Heart left ventricle (tissue), 16 donors: Measurements from ENCODE around the gene NOC3L. TPM values are rescaled to one million over a fixed set of nuclear protein-coding genes. Genes with fewer than 3 reads are reported as not detected.

ENCODE experiments used
- ATAC-seq, 4 donors: fragments of 200-7000 bp; cut with Tn5 transposase; one replicate each; pipeline ENCODE4 v1.9.1; 2020 to 2022; ENCODE audit warnings: moderate library complexity in 4 of 4, mild to moderate bottlenecking in 3 of 4, moderate number of reproducible peaks in 1 of 4
- DNase-seq, 5 donors: peaks; one replicate each; pipeline ENCODE4 v3.0.0-alpha.2; 2020
- H3K27ac ChIP-seq, 12 donors: fragments of 200-600 bp; sonication (generic) in 4 of 12; one replicate each; pipeline versions ENCODE4 v1.5.0 to v1.8.0; 2016 to 2022; ENCODE audit warnings: mild to moderate bottlenecking in 2 of 12
- H3K27me3 ChIP-seq, 9 donors: fragments of 200-600 bp; sonication (generic) in 2 of 9; one replicate each; pipeline versions ENCODE4 v1.5.1 to v1.8.0; 2016 to 2022; ENCODE audit warnings: mild to moderate bottlenecking in 3 of 9
- H3K36me3 ChIP-seq, 9 donors: fragments of 200-600 bp; sonication (generic) in 2 of 9; one replicate each; pipeline versions ENCODE4 v1.5.0 to v1.8.0; 2018 to 2022; ENCODE audit warnings: mild to moderate bottlenecking in 2 of 9
- H3K4me1 ChIP-seq, 12 donors: fragments of 200-600 bp; sonication (generic) in 4 of 12; one replicate each; pipeline versions ENCODE4 v1.5.0 to v1.8.0; 2016 to 2022; ENCODE audit warnings: mild to moderate bottlenecking in 3 of 12
- H3K4me3 ChIP-seq, 12 donors: fragments of 200-600 bp; sonication (generic) in 4 of 12; one replicate each; pipeline versions ENCODE4 v1.5.0 to v1.8.0; 2017 to 2022; ENCODE audit warnings: mild to moderate bottlenecking in 9 of 12, moderate library complexity in 4 of 12
- H3K9me3 ChIP-seq, 12 donors: fragments of 200-600 bp; sonication (generic) in 4 of 12; one replicate each; pipeline versions ENCODE4 v1.5.0 to v1.8.0; 2016 to 2022; ENCODE audit warnings: mild to moderate bottlenecking in 1 of 12
- CTCF ChIP-seq, 12 donors: fragments of 200-600 bp; sonication (generic) in 4 of 12; IDR thresholded peaks; one replicate each; pipeline versions ENCODE4 v1.5.0 to v1.8.0; 2018 to 2022; ENCODE audit warnings: antibody characterized with exemption in 12 of 12, mild to moderate bottlenecking in 5 of 12
- POLR2A ChIP-seq, 2 donors: fragments of 450-650 bp; IDR thresholded peaks; one replicate each; pipeline ENCODE4 v1.6.1; 2017; ENCODE audit warnings: antibody characterized with exemption in 2 of 2, mild to moderate bottlenecking in 2 of 2, moderate library complexity in 2 of 2
- WGBS, 4 donors: extraction: QIAGEN DNeasy Blood & Tissue Kit in 2 of 4; methylation state at CpG; one replicate each; pipeline versions ENCODE4 v1.1.5 to v1.1.7; 2013 to 2018; 5-methylcytosine and 5-hydroxymethylcytosine counted together
- intact Hi-C, 10 donors: fragments of 100-400 bp; cut with DNase I; formaldehyde crosslinking; loops; one replicate each; pipeline versions ENCODE4 v1.11.1 to v1.14.2; 2022
- polyA plus RNA-seq, 2 donors: library from polyadenylated mRNA; stranded (reverse); fragments of 200-250 nt; gene quantifications; one replicate each; pipeline ENCODE4 v1.2.3, GENCODE V29; 2013
- total RNA-seq, 9 donors: library from RNA; depleted of rRNA in 2 of 9; stranded (reverse); fragments of >200 nt in 2 of 9; fragmentation: NEBNext Ultra II Directional in 3 of 9; extraction: Animal tissue kit (Norgen Biotek cat#: 25700) in 3 of 9; gene quantifications; one replicate each; pipeline versions ENCODE4 v1.1.0 to v1.2.4, GENCODE V29; 2016 to 2023
- donor health status: ischemic (EF 13 %, LVEDD 7.1; RV severe dilation, severe dysfunction).
- donor health status: healthy with polysubstance abuse.
- donor health status: DM: no; HTN: yes; CAD: no.
- donor health status: DM: no; HTN: no; CAD: no.
- donor health status: ischemic (EF 25% LVEDD 6.9; RV normal size, moderate dysfunction).
- donor health status: ischemic (EF 25% LVEDD 5.7; RV mildly dilated, moderate dysfunction).
- donor health status: healthy.
- donor health status: DM: yes; HTN: yes; CAD: no.
- donor health status: ischemic (EF 35%, LVEDD 5.7; RV mildly dilated, moderate dysfunction).
- donor health status: nonischemic (EF 11% LVEDD 7.7; RV severe dilation, severe dysfunction).
- donor health status: DM: yes; HTN: yes; CAD: no.
- donor health status: PGD.
- donor health status: ischemic (EF 29% LVEDD 5.4; RV normal size, mild dysfunction).
- donor health status: nonischemic (EF 23%, LVEDD 6.1; RV moderate dilation, normal function).

The NOC3L gene
- total and polyA plus RNA-seq, 11 donors: 2.2 to 12.0 (median 8.2) TPM

DNA sequence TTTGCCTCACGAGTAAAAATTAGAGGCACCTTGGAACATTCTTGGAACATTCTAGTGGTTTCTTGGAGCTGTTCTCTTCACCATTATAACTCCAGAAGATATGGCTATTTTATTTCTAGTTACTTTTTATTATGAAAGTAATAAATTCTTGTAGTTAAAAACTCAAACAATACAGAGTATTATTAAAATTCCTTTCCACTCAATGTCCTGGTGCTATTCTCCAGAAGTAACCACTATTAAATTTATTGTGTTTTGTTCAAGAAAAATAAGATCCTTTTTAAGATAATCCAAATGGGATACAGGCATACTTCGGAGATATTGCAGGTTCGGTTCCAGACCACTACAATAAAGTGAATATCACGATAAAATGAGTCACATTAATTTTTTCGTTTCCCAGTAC is 68.6 kb downstream of the NOC3L start:
- 86 to 89% (median 88%) methylated on average over 5 of the region's 5 CpGs for WGBS, 4 donors
- Histone ChIP-seq H3K27ac (peak overlapping the region in 7 of 12 donors; percentile 24 to 58 (median 31)), H3K36me3 (peaks cover 0 to 50% (median 0%) of the 10 kb centered on the region in 9 donors), H3K9me3 (no peaks in the 10 kb centered on the region), H3K4me1 (peaks cover 0 to 25% (median 13%) of the 10 kb centered on the region in 12 donors), H3K4me3 (no peak overlapping the region), H3K27me3 (no peaks in the 10 kb centered on the region)
- intact Hi-C loops: no loop called here
- DNase-seq (no peak), ATAC-seq (no peak)
- no peak for TF ChIP-seq POLR2A (IDR thresholded peaks at IDR 0.05)
- no peak for TF ChIP-seq CTCF (IDR thresholded peaks at IDR 0.05)

- Histone ChIP-seq H3K4me1 (peaks cover 0 to 25% (median 13%) of the 10 kb centered on the region in 12 donors), H3K9me3 (no peaks in the 10 kb centered on the region), H3K27ac (peak overlapping the region in 9 of 12 donors; percentile 2 to 71 (median 40)), H3K36me3 (peaks cover 0 to 43% (median 0%) of the 10 kb centered on the region in 9 donors), H3K4me3 (no peak overlapping the region), H3K27me3 (no peaks in the 10 kb centered on the region)
- TF ChIP-seq CTCF (IDR thresholded peaks at IDR 0.05): no peak
- no peak for TF ChIP-seq POLR2A (IDR thresholded peaks at IDR 0.05)
- ATAC-seq (peak; percentile 51 to 86 (median 71)), DNase-seq (peak in 3 of 5 donors; percentile 60 to 75 (median 66))
- intact Hi-C loops: no loop called here
- 31 to 44% (median 39%) methylated on average over 1 of the region's 1 CpG for WGBS, 4 donors
These were observed 69.4 kb downstream of the NOC3L start for GRCh38 chr10:94293354-94293753.

- H3K36me3 ChIP-seq: peaks cover 0 to 35% (median 0%) of the 10 kb centered on the region in 9 donors
- no peaks in the 10 kb centered on the region for H3K9me3 ChIP-seq
- H3K4me1 ChIP-seq: peaks cover 0 to 27% (median 13%) of the 10 kb centered on the region in 12 donors
- peak overlapping the region in 9 of 12 donors; percentile 2 to 71 (median 40) for H3K27ac ChIP-seq
- WGBS, 4 donors: 49 to 63% (median 54%) methylated on average over 2 of the region's 2 CpGs
- DNase-seq (peak; percentile 59 to 78 (median 62)), ATAC-seq (peak; percentile 36 to 65 (median 52))
- no peak overlapping the region for H3K4me3 ChIP-seq
- TF ChIP-seq POLR2A (IDR thresholded peaks at IDR 0.05) (no peak), CTCF (IDR thresholded peaks at IDR 0.05) (no peak)
- intact Hi-C loops: no loop called here
- H3K27me3 ChIP-seq: no peaks in the 10 kb centered on the region
These were observed 70.2 kb downstream of the NOC3L start for GRCh38 chr10:94292434-94293090.

DNA sequence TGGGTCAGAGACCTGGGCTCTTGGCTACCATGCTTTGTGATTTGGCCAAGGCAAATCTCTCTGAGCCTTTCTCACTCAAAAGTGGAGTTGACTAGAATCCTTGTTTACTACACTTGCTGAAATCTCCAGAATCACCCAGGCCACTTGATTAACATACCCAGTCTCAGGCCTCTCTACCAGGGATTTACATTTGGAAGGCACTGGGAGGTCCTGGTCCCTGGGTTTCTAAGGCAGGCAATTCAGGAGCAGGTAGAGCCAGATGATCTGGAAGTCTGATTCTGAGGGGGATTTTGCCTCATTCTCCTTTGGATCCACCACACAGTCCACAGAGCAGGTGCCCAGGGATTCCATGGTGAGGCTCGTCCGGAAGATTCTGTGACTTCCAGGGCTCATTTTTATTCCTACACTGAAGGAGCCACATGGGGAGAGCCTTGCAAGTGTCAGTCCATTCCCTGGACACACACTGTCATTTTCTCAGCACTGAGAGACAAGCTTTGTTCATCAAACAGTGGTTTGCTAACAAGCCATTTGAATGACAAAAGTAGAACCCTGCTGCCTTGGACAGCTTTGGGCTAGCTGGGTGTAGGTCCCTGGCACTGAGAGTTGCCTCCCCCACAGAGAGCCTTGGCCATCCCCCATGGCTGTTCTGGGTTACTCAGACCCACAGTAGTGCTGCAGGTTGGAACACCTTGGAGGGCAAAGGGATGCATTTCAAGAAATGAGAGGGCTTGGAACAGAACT is 74.2 kb downstream of the NOC3L start:
- H3K4me3 ChIP-seq: no peak overlapping the region
- peaks cover 0 to 57% (median 6%) of the 10 kb centered on the region in 9 donors for H3K36me3 ChIP-seq
- peaks cover 0 to 31% (median 12%) of the 10 kb centered on the region in 12 donors for H3K4me1 ChIP-seq
- no peak for TF ChIP-seq CTCF (IDR thresholded peaks at IDR 0.05)
- TF ChIP-seq POLR2A (IDR thresholded peaks at IDR 0.05): no peak
- DNase-seq (no peak), ATAC-seq (no peak)
- intact Hi-C loops: loop anchor here in 1 of 10 donors (10.0 kb wide), 1 partner anchor 156 kb away; no protein-coding TSS in a partner anchor
- WGBS, 4 donors: 90 to 98% (median 94%) methylated on average over 2 of the region's 2 CpGs
- H3K27ac ChIP-seq: no peak overlapping the region
- no peaks in the 10 kb centered on the region for H3K9me3 ChIP-seq
- H3K27me3 ChIP-seq: no peaks in the 10 kb centered on the region
